Aorta (tissue), 5 donors: Measurements from ENCODE around the gene LEKR1. TPM values are rescaled to one million over a fixed set of nuclear protein-coding genes. Genes with fewer than 3 reads are reported as not detected.
A peak's percentile ranks its signal among the peaks of the same experiment; 100 is the strongest.

ENCODE experiments used
- ATAC-seq: fragments of 200-7000 bp; cut with Tn5 transposase; one replicate; pipeline ENCODE4 v1.9.1; 2022; ENCODE audit warnings: moderate library complexity; ENCODE audit not compliant: low FRiP score
- DNase-seq, 2 donors: peaks; one replicate each; pipeline ENCODE4 v3.0.0-alpha.2; 2020
- H3K27ac ChIP-seq, 2 donors: one replicate each; pipeline ENCODE4 v1.5.1; 2013; ENCODE audit warnings: low read length in 2 of 2, mild to moderate bottlenecking in 2 of 2, moderate library complexity in 2 of 2, control low read depth in 1 of 2, inconsistent platforms in 1 of 2, low read depth in 1 of 2
- H3K27me3 ChIP-seq, 2 donors: one replicate each; pipeline ENCODE4 v1.6.1; 2013; ENCODE audit warnings: control low read depth in 1 of 2, low read length in 1 of 2, mild to moderate bottlenecking in 1 of 2, moderate library complexity in 1 of 2; ENCODE audit not compliant: insufficient read depth in 2 of 2, control insufficient read depth in 1 of 2
- H3K36me3 ChIP-seq, 2 donors: one replicate each; pipeline ENCODE4 v1.6.1; 2013; ENCODE audit warnings: control low read depth in 1 of 2, low read length in 1 of 2, mild to moderate bottlenecking in 1 of 2; ENCODE audit not compliant: insufficient read depth in 2 of 2, control insufficient read depth in 1 of 2
- H3K4me1 ChIP-seq, 2 donors: one replicate each; pipeline ENCODE4 v1.6.1; 2013; ENCODE audit warnings: low read length in 2 of 2, control low read depth in 1 of 2, mild to moderate bottlenecking in 1 of 2, moderate library complexity in 1 of 2; ENCODE audit not compliant: insufficient read depth in 2 of 2, control insufficient read depth in 1 of 2
- H3K4me3 ChIP-seq, 2 donors: one replicate each; pipeline ENCODE4 v1.5.1; 2013; ENCODE audit warnings: low read length in 2 of 2, control low read depth in 1 of 2, mild to moderate bottlenecking in 1 of 2
- H3K9me3 ChIP-seq: one replicate; pipeline ENCODE4 v1.6.1; 2013; ENCODE audit warnings: mild to moderate bottlenecking, low read length; ENCODE audit not compliant: control insufficient read depth
- WGBS, 2 donors: extraction: QIAGEN DNeasy Blood & Tissue Kit; methylation state at CpG; one replicate each; pipeline ENCODE4 v1.1.7; 2013; 5-methylcytosine and 5-hydroxymethylcytosine counted together
- intact Hi-C, 2 donors: fragments of 100-400 bp; cut with DNase I; formaldehyde crosslinking; loops; one replicate each; pipeline versions ENCODE4 v1.14.2 to v1.15.0; 2022
- polyA plus RNA-seq, 2 donors: library from polyadenylated mRNA; stranded (reverse); fragments of 200-250 nt; gene quantifications; one replicate each; pipeline ENCODE4 v1.2.3, GENCODE V29; 2013
- total RNA-seq, 2 donors: library from RNA; stranded (reverse); fragmentation: NEBNext Ultra II Directional; extraction: Animal tissue kit (Norgen Biotek cat#: 25700); gene quantifications; one replicate each; pipeline ENCODE4 v1.2.1, GENCODE V29; 2021
- donor health status: healthy with polysubstance abuse.
- donor health status: Bipolar disorder and iron deficiency.
- donor health status: DM: no; HTN: no; CAD: no.
- donor health status: DM: no; HTN: no; CAD: no.
- donor health status: DM: yes; HTN: yes; CAD: no.

LEKR1 gene
- total and polyA plus RNA-seq, 4 donors, result 0.30 to 1.3 TPM; not detected in 2

DNA sequence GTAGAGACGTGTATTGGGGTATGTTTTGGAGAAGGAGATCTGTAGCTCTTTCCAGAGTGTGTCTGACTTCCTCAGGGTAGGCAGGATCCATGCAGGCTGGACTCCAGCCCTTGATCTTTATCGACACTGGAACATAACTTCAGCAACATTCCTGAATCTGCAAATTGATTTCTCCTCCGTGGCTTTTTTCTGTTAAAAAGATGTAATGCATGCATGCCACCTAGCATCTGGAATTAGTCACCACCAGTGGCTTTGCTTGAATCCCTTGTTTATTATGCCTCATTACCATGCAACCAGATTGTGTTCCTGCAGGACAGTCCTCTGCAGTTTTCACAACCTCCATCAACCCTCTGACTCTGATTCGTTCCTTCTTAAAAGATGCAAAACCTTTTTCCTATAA, 247.7 kb downstream of the LEKR1 start:
- H3K4me1 ChIP-seq, result no peaks in the 10 kb centered on the region
- DNase-seq (no peak), ATAC-seq (no peak)
- H3K36me3 ChIP-seq, result no peaks in the 10 kb centered on the region
- 54 to 56% methylated on average over 4 of the region's 4 CpGs for WGBS, 2 donors
- no peaks in the 10 kb centered on the region for H3K9me3 ChIP-seq
- no peak overlapping the region for H3K4me3 ChIP-seq
- no peaks in the 10 kb centered on the region for H3K27me3 ChIP-seq
- intact Hi-C loops, result loop anchor here (10.0 kb wide), 2 partner anchors 179 to 239 kb away; no protein-coding TSS in a partner anchor
- no peak overlapping the region for H3K27ac ChIP-seq

GRCh38 chr3:157074490-157074889, 248.3 kb downstream of the LEKR1 start:
- no peak overlapping the region for H3K27ac ChIP-seq

DNA sequence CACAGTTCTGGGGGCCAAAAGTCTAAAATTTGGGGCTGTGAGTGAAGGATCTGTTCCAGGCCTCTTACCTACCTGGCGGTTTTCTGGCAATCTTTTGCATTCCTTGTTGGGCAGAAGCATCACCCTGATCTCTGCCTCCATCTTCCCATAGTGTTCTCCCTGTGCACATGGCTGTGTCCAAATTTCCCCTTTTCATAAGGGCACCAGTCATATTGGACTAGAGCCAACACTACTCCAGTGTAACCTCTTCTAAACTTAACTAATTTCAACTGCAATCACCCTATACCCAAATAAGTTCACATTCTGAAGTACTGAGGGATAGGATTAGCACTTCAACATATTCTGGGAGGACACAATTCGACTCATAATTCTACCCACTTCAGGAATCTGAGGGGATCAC, 248.8 kb downstream of the LEKR1 start:
- ATAC-seq (no peak), DNase-seq (no peak)
- 96 to 97% methylated on average over 2 of the region's 2 CpGs for WGBS, 2 donors
- H3K4me1 ChIP-seq, result no peaks in the 10 kb centered on the region
- no peaks in the 10 kb centered on the region for H3K27me3 ChIP-seq
- intact Hi-C loops, result loop anchor here (10.0 kb wide), 2 partner anchors 180 to 240 kb away; no protein-coding TSS in a partner anchor
- no peaks in the 10 kb centered on the region for H3K36me3 ChIP-seq
- H3K4me3 ChIP-seq, result no peak overlapping the region
- H3K27ac ChIP-seq, result no peak overlapping the region
- H3K9me3 ChIP-seq, result no peaks in the 10 kb centered on the region

More at GRCh38 chr3:157074490-157074889, 248.3 kb downstream of the LEKR1 start:
- no peaks in the 10 kb centered on the region for H3K9me3 ChIP-seq
- H3K27me3 ChIP-seq, result no peaks in the 10 kb centered on the region
- intact Hi-C loops, result loop anchor here (10.0 kb wide), 2 partner anchors 180 to 240 kb away; no protein-coding TSS in a partner anchor
- 85 to 89% methylated on average over 3 of the region's 3 CpGs for WGBS, 2 donors
- no peak for DNase-seq
- ATAC-seq, result no peak
- H3K4me1 ChIP-seq, result no peaks in the 10 kb centered on the region
- H3K36me3 ChIP-seq, result no peaks in the 10 kb centered on the region
- H3K4me3 ChIP-seq, result no peak overlapping the region

DNA sequence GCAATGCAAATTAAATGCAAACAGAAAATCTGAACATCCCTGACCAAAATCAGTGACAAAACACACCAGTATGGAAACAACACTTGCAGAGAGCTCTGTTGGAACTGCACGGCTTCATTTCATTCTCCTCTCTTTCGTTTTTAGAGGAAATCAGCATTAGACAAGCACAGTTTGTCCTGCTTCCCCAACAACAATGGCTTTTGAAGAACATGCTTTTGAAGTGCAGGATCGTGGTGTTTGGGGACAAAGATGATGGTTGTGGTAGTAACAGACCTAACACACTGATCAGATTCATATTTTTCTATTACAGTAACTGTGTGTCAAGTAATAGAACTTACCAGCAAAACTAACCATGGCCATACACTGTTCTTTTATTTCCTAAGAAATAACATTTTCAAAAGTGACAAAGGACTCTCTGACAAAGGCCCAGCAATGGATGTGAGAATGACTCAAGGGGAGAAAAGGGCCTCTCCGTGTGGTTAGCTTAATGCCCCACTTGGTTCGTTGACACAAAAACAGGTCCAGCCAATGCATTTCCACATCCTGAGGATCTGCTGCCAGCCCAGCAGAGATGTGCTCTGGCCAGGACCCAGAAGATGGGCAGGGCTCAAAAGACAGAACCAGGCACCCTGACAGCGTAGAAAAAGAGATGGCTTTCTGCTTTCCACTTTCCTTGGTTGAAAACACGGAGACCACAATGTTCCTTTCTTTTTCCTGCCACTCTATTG, 249.7 kb downstream of the LEKR1 start:
- no peaks in the 10 kb centered on the region for H3K27me3 ChIP-seq
- intact Hi-C loops, result loop anchor here (10.0 kb wide), 2 partner anchors 181 to 241 kb away; no protein-coding TSS in a partner anchor
- no peak overlapping the region for H3K27ac ChIP-seq
- no peak for ATAC-seq
- DNase-seq, result no peak
- no peaks in the 10 kb centered on the region for H3K4me1 ChIP-seq
- no peaks in the 10 kb centered on the region for H3K9me3 ChIP-seq
- H3K36me3 ChIP-seq, result no peaks in the 10 kb centered on the region
- no peak overlapping the region for H3K4me3 ChIP-seq
- WGBS, 2 donors, result 56 to 63% methylated on average over 7 of the region's 7 CpGs

GRCh38 chr3:157077565-157077991, 251.4 kb downstream of the LEKR1 start:
- Histone ChIP-seq H3K27me3 (no peaks in the 10 kb centered on the region), H3K4me3 (no peak overlapping the region), H3K9me3 (no peaks in the 10 kb centered on the region), H3K27ac (peak overlapping the region in 1 of 2 donors; percentile 64), H3K4me1 (no peaks in the 10 kb centered on the region), H3K36me3 (no peaks in the 10 kb centered on the region)
- intact Hi-C loops, result loop anchor here (10.0 kb wide), 2 partner anchors 183 to 243 kb away; no protein-coding TSS in a partner anchor
- peak in 1 of 2 donors; percentile 81 for DNase-seq
- ATAC-seq, result peak; percentile 78
- WGBS, 2 donors, result 44 to 49% methylated on average over 4 of the region's 4 CpGs

- no peak for ATAC-seq
- Histone ChIP-seq H3K4me3 (no peak overlapping the region), H3K27ac (peak overlapping the region in 1 of 2 donors; percentile 6), H3K27me3 (no peaks in the 10 kb centered on the region), H3K9me3 (no peaks in the 10 kb centered on the region), H3K4me1 (no peaks in the 10 kb centered on the region), H3K36me3 (no peaks in the 10 kb centered on the region)
- no peak for DNase-seq
- WGBS, 2 donors, result 54 to 57% methylated on average over 5 of the region's 5 CpGs
- intact Hi-C loops, result loop anchor here (10.0 kb wide), 2 partner anchors 183 to 243 kb away; no protein-coding TSS in a partner anchor
Measured at GRCh38 chr3:157078131-157078810, 252.1 kb downstream of the LEKR1 start.

GRCh38 chr3:157078811-157079185, 252.6 kb downstream of the LEKR1 start:
- Histone ChIP-seq H3K36me3 (no peaks in the 10 kb centered on the region), H3K27ac (peak overlapping the region in 1 of 2 donors; percentile 6)
- intact Hi-C loops, result loop anchor here (10.0 kb wide), 2 partner anchors 184 to 244 kb away; no protein-coding TSS in a partner anchor

DNA sequence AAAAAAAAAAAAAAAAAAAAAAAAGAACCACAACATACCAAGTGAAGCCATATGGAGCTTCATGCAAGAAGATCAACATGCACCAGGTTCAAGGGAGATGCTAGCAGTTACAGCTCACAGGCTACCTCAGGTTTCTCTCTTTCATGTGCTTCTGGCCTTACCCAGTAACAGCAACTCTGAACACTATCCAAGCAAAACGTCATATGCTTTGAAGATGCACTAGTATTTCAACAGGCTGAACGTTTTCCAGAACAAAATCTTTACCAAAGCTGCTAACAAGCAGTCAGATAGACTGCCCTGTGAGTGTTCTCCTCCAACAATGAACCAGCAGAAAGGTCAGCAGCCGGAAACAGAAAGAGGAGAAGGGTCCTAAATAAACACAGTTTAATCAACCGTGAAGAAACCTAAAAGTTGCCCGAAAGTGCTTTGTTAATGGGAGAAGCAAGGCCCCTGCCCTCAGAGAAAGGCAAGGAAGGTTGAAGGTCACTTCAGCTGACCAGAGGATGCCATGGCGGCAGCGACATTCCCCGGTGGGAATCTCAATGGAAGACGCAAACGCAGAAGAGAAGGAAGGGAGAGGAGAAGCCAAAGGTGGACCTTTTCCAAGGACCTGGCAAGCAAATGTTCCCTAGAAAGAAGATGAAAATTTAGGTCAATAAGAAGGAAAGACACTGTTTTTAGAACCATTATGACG, 253.7 kb downstream of the LEKR1 start:
- intact Hi-C loops, result loop anchor here (2.0 to 10.0 kb wide), 10 partner anchors 185 to 1225 kb away; partner anchors contain the start of genes SLC33A1 (in 1 of the 2) and TIPARP (in 1 of the 2)
- H3K27ac ChIP-seq, result no peak overlapping the region
- 70 to 81% methylated on average over 11 of the region's 11 CpGs for WGBS, 2 donors

More at GRCh38 chr3:157078811-157079185, 252.6 kb downstream of the LEKR1 start:
- 74 to 77% methylated on average over 2 of the region's 2 CpGs for WGBS, 2 donors
- H3K4me3 ChIP-seq, result no peak overlapping the region
- H3K27me3 ChIP-seq, result no peaks in the 10 kb centered on the region
- no peaks in the 10 kb centered on the region for H3K4me1 ChIP-seq
- DNase-seq (no peak), ATAC-seq (no peak)
- no peaks in the 10 kb centered on the region for H3K9me3 ChIP-seq

More for the DNA sequence above, 253.7 kb downstream of the LEKR1 start:
- Histone ChIP-seq H3K36me3 (no peaks in the 10 kb centered on the region), H3K9me3 (no peaks in the 10 kb centered on the region), H3K27me3 (no peaks in the 10 kb centered on the region), H3K4me3 (no peak overlapping the region), H3K4me1 (no peaks in the 10 kb centered on the region)
- ATAC-seq, result no peak
- no peak for DNase-seq
